Effector CD4-positive, alpha-beta T cell (primary cell): ENCODE results near the gene HS3ST5.

ENCODE experiments used
- DNase-seq: peaks from one replicate; pipeline ENCODE4 v3.0.0-alpha.2; 2020

HS3ST5 gene

DNA sequence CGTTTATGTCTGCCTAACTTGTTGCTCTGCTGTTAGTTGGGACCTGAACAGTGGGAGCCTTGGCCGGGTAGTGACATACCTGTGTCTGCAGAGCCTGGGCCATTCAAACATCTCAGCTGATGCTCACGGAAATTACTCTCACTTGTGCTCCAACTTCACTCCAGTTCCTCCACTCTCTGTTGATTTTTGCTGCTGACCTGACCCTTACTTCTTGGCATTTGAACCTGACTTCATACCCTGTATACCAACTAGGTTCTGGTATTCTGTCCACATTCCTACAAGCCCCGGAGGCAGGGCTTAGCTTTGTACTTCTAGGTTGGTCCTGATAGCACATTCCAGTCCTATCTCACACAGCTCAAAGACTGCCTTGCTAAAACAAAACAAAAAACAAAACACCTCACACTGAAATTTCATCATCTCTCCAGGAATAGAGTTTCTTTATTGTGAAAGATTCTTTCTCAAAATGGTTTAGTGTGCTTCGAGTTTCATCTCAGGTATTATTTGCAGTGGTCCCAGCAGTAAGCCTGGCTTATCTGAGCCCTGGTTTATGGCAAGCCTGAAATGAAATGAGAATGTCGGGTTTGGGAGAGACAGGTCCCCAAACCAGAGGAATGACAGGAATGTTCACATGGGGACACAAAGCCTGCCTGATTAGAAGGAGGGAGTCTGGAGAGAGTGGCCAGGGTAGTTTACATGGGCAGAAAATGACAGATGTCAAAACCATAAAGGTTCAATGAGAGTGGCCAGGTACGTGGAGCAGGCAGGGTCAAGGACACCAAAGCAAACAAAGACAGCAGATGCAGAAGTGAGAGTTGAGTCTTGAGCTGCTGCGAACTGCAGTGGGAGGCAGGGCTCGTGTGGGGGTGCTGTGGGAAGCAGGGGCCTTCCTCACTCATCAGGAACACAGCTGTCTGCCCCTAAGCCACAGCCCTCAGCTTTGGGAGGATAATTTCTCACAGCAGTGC, 197.7 kb downstream of the HS3ST5 start:
- DNase-seq, result no peak

DNA sequence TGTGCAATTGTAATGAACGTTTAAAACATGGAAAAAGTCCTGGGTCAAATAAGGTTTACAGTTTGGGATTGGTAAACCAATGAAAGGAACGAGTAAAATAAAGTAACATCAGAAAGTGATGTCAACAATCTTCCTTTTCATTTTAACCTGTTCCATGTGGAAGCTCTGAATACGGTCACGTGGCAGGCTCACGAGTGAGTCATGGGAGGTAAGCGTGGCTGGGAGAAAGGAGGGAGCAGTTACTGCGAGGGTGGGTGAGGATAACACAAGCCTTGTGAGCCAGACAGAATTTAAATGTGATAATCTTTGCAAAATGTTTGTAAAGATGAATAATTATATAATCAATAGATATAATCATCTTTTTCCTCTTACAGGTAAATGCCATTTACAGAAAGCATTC, 200.6 kb downstream of the HS3ST5 start:
- no peak for DNase-seq

DNA sequence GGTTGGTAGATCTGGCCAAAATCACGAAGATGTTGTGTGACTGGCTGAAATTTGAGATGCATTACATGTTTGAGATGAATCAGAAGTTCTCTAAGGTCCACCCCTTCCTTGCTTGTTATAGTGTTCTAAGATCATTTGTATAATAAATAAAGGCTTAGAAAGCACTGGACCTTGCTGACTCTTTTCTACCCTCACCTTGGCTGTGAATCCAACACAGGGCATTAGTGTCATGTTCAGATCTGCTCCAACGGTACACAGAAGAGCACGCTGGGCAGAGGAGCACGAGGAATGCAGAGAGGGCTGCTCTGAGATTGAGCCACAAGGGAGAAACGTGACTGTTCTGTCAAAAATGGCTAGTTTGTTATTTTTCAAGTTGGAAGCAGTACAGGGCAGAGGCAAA, 202.4 kb downstream of the HS3ST5 start:
- DNase-seq, result no peak

DNA sequence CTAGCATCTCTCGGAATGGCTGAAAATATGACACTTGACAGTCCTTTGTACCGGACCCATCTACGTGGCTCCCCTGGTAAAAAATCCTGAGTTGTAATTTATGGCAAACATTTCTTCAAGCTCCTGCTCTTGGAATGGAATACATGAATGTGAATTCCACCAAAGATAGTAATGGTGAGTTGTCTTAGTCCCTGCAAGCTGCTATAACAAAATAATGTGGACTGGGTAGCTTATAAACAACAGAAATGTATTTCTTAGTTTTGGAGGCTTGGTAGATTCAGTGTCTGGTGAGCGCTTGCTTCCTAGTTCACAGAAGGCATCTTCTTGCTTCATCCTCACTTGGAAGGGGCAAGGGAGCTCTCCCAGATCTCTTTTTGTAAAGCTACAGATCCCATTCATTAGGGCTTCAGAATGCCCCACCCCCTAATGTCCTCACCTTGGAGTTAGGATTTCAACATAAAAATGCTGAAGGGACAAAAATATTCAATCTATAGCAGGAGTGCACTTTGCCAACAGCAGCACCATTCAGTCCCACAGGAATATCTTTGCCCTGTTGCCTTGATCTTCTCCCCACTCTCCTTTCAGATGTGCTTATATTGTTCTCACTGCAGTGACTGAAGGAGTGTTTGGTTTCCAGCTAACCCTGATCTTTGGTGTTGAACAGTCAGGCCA, 204.1 kb downstream of the HS3ST5 start:
- DNase-seq, result no peak

DNA sequence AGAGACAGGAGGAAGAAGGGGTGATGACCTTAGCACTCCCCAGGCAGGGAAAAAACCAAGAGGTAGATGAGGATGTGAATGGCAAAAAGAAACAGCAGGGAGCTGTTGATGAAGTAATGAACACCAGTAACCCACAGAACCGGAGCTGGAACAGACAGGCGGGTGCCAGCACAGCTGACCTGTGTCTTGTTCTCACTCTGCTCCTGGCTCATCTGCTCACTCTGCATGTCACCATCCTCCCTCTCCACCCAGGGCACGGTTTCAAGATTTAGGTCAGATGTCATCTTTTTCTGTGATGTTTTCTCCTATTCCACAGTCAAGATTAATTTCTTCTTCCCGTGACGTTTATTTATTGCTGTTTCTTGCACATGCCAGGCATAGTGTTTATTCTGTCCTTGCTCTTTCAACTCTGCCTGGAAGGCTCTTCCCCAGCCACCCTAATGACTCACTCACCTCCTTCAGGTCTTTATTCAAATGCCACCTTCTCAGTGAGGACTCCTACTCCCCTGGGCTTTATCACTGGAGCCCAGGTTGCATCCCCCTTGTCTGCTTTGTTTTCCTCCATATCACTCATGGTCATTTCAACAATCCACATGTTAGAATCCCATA, 207.4 kb downstream of the HS3ST5 start:
- no peak for DNase-seq

DNA sequence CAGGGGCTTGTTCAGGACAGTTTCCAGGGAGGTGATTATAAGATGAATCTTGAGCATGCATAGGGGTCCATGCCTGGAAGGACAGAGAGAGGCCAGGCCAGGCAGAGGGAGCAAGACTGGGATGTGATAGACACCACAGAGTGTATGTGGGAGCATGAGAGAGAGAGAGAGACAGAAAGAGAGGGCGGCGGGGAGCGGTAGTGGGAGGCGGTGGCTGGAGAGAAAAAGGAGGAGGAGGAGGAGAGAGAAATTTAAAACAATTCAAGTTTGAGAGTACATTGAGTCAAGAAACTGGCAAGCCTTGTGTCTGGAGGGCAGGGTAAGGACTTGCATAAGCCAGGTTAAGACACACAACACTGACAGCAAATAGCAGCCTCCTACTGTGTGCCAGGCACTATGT, 209.0 kb downstream of the HS3ST5 start:
- DNase-seq, result no peak

DNA sequence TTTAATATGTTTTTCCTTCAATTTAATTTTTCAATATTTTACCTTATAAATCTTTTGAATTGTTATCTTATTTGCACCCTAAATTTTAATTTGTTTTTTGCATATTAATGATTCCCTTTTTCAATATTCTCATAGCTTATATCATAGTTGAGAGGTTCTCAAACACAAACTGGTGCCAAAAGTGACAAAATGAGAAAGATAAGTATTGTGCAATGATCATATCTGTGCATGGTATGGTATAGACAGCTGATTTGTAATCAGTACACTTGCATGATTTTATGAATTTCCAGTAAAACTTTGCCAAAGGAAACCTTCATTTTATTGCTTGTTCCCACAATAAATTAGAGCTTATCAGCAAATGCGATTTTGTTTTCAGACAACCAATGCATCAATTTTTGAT, 210.9 kb downstream of the HS3ST5 start:
- DNase-seq, result no peak

DNA sequence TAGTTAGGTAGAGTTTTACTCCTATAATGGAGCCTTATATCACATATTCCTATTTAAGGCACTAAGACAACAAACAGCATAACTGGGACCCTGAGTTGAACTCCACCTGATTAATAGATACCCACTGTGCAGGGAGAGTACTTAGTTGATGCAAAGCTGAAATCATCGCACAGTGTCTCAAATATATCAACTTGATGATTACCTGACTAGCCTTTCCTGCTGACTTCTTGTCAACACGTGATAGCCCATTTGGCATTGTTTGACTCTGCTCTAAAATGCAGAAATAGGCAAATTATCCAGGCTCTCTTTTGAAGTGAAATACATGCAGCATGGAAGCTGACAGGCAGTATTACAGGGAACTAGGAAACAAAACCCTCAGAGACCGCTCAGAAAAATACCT, 217.2 kb downstream of the HS3ST5 start:
- DNase-seq, result no peak

DNA sequence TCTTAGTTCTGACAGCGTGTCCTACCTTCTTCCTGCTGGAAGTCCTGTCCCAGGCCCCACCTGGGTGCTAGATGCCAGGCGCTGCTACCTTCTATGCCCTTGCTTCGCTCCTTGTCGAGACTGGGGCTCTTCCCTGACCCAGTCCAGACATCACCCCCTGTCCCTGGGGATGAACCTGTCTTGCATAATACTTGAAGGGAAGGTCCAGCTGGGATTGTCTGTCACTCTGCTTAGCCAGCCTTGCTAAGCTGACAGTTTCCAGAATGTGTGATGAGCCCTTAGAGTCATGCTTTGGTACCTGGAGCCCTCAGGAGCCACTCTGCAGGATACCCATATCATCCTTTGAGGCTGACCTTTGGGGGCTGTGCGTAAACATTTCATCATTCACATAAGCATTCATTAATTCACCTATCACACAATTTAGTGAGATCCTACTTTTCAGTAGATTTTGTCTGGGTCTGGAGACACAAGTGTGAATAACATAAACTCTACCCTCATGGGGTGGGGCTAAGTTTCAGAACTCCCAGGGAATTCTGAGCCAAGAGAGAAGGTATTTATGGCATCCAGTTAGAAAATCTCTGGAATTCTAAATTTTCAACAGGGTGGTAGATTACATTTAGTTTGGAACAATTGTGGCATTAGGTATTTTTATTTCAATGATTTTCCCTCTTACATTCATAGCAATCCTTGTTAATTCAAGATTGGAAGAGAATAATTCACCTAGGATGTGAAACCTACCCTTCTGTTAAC, 220.7 kb downstream of the HS3ST5 start:
- DNase-seq, result no peak

DNA sequence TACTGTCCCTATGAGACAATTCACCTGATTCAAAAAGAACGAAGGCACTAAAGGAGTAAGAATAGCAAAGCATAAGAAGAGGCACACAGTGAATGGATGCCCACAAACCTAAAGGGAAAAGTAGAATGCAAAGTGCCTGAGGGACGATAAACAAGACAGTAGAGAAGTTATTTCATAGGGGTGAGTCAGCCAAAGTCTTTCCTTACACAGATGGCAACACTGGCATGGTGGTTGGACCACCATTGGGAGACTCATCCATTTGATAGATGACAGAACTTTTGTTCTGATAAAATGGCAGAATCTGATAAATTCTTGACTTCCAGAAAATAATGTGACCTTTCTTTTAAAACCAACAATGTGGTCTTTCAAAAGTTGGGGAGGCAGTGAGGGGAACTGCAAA, 223.8 kb downstream of the HS3ST5 start:
- no peak for DNase-seq

DNA sequence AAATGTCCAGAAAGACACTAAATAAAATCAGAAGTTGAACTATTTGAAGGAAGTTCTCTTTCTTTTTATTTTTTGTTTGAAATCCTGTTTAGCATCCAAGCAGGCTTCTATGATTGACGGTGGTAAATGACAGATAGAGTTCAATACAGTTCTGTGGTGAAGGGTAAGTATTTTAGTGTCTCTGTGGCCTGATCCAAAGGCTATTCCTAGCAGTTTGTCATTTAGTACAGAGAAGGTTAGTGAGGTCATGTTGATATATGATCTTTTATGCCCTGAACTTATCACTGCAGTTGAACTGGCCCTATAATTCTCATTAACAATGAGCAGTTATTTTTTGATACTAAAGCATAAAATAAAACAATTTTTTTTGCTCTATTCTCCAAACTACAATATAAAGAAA, 227.2 kb downstream of the HS3ST5 start:
- DNase-seq, result no peak

DNA sequence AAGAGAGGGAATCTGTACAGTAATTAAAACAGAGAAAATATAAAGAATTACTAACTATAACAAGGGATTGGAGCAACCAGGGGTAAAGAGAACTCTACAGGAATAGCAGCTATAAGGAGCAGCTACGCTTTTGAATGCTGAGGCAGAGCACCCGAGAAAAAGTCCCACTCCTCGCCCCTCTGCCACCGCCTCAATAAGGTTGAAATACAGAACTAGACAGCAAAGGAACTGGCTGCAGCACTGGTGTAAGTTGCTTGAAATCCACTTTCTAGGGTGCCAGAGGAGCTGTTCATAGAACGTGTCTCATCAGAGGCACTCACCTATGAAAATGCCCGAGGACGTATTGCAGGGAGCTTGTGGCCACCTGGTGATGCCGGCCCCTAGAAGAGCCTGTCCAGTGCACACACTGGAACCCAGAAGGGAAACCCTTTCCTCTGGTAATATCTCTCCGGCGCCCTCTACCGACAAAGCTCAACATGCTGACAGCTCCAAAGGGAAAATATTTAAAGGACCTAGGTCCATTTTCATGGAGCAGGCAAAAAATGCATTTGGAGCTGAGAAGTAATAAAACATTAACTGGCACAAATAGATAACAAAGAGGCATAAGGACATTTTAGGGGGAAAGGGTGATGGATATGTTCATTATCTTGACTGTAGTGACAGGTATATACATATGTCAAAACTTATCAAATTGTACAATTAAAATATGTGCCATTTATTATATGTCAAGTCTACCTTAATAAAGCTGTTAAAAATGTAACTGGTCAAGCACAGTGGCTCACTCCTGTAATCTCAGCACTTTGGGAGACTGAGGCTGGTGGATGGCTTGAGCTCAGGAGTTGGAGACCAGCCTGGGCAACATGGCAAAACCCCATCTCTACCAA, 234.5 kb downstream of the HS3ST5 start:
- DNase-seq, result no peak

DNA sequence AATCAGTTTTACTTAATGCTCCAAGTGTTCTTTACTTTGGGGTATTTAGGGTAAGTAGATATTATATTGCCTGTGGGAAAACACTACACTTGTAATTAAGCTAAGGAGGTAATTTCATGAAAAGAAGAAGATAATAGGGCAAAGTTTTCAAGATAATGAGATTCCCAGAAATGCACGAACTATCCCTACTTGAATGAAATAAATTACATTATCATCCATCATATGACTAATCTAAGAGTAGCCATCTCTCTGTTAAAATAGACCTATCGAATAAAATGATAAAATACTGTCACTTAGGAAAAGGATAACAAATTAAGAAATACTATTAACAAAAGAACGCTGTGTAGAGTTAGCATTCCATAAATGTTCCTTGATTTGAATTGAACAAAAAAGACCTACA, 236.8 kb downstream of the HS3ST5 start:
- no peak for DNase-seq

DNA sequence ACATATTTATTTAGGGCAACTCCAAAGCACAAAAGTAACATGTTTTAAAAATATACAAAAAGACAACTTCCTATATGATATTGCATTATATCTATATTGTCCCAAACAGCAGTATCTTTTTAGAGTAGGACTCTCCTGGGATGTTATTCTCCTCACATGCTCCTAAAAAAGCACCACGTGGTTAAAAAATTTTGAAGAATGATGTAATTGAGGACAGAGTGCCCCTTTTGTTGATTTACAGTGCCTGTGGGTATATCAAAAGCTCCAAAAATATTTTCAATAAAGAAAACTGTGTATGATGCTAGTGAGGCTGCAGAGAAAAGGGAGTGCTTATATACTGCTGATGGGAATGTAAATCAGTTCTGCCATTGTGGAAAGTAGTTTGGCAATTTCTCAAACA, 241.6 kb downstream of the HS3ST5 start:
- DNase-seq, result no peak

DNA sequence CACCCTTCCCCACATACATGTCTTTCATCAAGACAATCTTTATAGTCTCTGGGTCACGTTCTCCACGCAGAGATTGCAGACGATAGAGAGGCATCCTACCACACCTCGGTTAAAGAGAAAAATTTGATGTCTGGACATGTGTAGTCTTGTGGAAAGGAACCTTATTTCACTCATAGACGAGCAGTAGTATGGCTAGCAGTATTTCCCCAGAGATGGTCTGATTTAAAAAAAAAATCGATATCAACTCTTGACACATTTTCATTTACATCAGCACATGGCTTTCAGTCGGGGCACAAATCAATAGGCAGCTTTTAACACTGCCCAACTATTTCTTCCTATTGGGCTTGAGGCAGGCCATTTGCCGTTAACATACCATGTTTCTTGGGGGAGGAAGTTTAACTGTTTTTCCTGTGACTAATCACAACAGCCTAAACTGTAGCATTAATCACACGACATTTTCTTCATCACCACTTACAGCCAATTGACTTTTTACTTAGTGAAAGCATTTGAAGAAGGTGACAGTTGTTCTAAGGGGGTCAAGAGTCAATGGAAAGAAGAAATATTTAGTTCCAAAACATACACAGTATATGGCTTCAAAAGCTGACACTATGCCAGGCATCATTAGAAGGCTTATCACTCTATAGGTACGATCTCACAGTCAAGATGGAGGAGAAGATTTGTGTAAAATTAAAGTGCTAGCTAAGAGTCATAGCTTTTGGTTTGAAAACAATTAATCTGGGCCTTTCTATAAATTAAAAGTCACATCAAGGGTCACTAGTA, 242.4 kb downstream of the HS3ST5 start:
- no peak for DNase-seq

DNA sequence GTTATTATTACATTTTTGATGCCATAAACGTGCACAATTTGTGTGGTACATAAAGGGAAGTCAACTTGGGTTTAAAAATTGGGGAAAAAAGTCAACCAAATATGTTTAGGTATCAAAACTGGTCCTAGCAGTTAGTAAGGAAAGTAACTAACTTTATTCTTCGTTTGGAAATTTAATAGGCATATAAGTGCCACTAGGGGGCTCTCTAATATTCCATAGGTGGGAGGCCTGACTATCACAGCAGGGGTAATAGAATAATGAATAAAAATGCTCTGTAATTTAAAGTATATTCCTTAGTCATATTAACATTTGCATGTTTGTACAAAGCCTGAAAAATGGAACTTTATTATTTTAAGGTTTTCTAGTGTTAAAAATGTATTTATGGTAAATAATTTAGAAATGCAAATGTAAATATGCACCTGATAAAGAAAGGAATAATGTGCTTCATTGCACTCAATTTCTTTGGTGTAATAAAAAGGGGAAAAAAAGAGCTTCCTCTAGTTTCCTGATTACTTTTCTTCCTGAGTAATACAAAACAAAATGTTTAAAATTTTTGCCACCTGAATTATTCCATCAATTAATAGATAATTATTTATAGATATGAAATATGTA, 246.2 kb downstream of the HS3ST5 start:
- DNase-seq, result no peak

DNA sequence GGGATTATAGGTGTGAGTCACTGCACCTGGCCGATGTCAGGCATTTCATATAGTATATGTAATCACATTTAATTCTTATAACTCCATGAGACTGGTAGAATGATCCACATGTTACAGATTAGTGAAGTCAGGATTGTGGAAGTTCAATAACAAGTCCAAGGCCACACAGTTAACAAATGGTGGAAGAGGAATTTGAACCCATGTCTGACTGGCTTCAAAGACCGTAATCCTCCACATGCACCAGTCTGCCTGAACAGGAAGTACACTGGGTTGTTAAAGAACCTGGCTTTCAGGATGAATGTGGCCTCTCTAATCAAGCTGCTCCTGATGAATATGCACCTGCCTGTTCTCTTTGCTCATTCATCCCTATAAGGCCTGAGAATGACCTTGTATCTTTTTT, 249.9 kb downstream of the HS3ST5 start:
- DNase-seq, result no peak

DNA sequence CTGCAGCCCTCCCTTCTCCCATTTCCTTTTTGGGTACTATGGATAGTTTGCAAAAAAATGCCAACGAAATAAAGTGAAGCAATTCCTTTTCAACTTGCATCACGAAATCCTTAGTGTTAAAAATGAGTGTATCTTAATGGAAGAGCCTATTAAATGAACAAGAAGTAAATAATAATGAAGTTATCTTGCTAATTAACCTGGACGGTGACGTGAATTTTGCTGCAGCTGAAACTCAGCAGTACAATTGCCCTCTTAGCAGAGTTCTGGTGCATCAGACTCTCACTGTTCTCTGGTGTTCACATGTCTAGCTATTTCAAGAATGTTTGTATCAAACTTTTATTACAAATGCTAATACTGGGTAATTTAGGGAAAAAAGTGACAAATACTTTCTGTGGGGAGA, 252.2 kb downstream of the HS3ST5 start:
- no peak for DNase-seq

DNA sequence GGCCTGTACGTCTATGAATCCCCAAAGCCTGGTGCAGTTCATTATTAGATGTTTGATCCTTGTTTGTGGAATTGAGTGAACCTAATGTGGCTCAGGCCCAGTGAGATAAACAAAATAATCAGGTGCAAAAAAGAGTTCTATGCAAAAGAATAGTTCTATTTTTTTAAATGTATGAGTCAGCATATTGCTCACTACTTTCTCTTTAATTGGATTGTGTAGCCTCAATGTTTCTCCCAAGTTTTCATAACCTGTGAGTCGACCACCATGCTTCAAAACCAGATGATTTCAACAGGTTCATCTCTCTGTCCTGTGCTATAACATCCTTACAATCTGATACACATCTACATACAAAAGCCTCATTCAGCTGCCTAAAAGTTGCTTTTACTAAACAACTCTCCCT, 255.3 kb downstream of the HS3ST5 start:
- DNase-seq, result no peak

DNA sequence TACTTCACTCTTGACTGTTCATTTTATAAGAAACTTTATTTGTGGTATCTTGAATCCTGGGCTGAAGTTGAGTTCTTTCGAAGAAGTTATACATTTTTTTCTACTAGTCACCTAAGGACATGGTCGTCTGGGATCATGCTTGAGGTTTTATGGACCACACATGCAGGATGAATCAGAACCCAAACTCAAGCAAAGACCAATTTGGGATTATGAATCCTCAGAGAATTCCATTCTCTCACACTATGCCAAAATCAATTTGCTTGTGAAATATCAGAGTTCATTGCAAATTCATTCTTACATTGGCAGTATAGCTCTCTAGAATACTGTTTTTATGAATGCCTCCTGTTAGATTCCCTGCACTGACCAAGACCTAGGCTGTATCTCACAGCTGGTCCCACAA, 257.6 kb downstream of the HS3ST5 start:
- DNase-seq, result no peak
